A549 (cell line): ENCODE measurements around the gene VSTM5. TPM values are rescaled to one million over a fixed set of nuclear protein-coding genes. Genes with fewer than 3 reads are reported as not detected.

Experiments used
- ATAC-seq, 2 experiments: fragments of 200-7000 bp in 1 of 2; fragments of >200 bp in 1 of 2; cut with Nextera tagmentation in 1 of 2; cut with Tn5 transposase in 1 of 2; 3 replicates each; pipeline versions ENCODE4 v1.8.0 to v1.9.1; 2018 to 2020; ENCODE audit warnings: mild to moderate bottlenecking in 1 of 2, moderate library complexity in 1 of 2
- CTCF ChIA-PET: fragments of 300-600 bp; sonication (Branson Sonifier 250); formaldehyde crosslinking; extraction: SDS; loops from one replicate; lab custom pipeline; 2021; ENCODE audit warnings: antibody characterized with exemption, inconsistent platforms; lab: Yijun Ruan, JAX
- POLR2A ChIA-PET: fragments of 350-600 bp; formaldehyde crosslinking; extraction: SDS; loops from one replicate; lab custom pipeline; 2021; ENCODE audit warnings: antibody characterized with exemption, inconsistent platforms; lab: Yijun Ruan, JAX
- DNase-seq, 2 experiments: peaks; one replicate each; pipeline versions ENCODE4 v3.0.0 to v3.0.0-alpha.2; 2011 to 2016; ENCODE audit warnings: low read depth in 1 of 2, low spot score in 1 of 2
- FAIRE-seq: peaks from 2 replicates; lab custom pipeline; 2011; peaks lifted over from hg19 to GRCh38; lab: Jason Lieb, UNC
- H3K27ac ChIP-seq, 2 experiments: fragments of >200 bp; sonication (Bioruptor Twin); formaldehyde crosslinking; 3 replicates each; pipeline ENCODE4 v1.5.1; 2016 to 2017
- H3K4me1 ChIP-seq: fragments of >200 bp; sonication (Bioruptor Twin); formaldehyde crosslinking; 3 replicates; pipeline ENCODE4 v1.6.1; 2016
- H3K4me2 ChIP-seq: fragments of >200 bp; sonication (Bioruptor Twin); formaldehyde crosslinking; 3 replicates; pipeline ENCODE4 v1.6.1; 2016
- H3K4me3 ChIP-seq: fragments of >200 bp; sonication (Bioruptor Twin); formaldehyde crosslinking; 3 replicates; pipeline ENCODE4 v1.5.1; 2016
- H3K9me3 ChIP-seq: fragments of >200 bp; sonication (Bioruptor Twin); formaldehyde crosslinking; 3 replicates; pipeline ENCODE4 v1.6.1; 2016
- ATOH8 ChIP-seq: fragments of 250-450 bp; sonication (Bioruptor Pico); IDR thresholded peaks from 2 replicates; pipeline ENCODE4 v1.5.0; 2020; ENCODE audit warnings: low read depth, mild to moderate bottlenecking, moderate library complexity
- BCL3 ChIP-seq: fragments of >200 bp; sonication (Bioruptor Twin); formaldehyde crosslinking; IDR thresholded peaks from 3 replicates; pipeline ENCODE4 v1.6.1; 2016
- BHLHE40 ChIP-seq: IDR thresholded peaks from 2 replicates; pipeline ENCODE4 v1.6.1; 2012; ENCODE audit warnings: low read depth, low read length, inconsistent platforms
- CBX8 ChIP-seq: fragments of 200-600 bp; sonication (generic); IDR thresholded peaks from 2 replicates; pipeline ENCODE4 v1.6.1; 2016
- CEBPB ChIP-seq, 2 experiments: fragments of >200 bp in 1 of 2; sonication (Bioruptor Twin) in 1 of 2; formaldehyde crosslinking in 1 of 2; IDR thresholded peaks; 2 replicates each; pipeline ENCODE4 v1.6.1; 2012 to 2016
- CHD2 ChIP-seq: fragments of 150-350 bp; IDR thresholded peaks from 2 replicates; pipeline ENCODE4 v1.6.1; 2014; ENCODE audit warnings: low read length; ENCODE audit not compliant: partially characterized antibody
- CHD4 ChIP-seq: fragments of 200-600 bp; sonication (generic); IDR thresholded peaks from 2 replicates; pipeline ENCODE4 v1.6.1; 2016; ENCODE audit warnings: antibody characterized with exemption, mild to moderate bottlenecking, borderline replicate concordance
- EP300 ChIP-seq, 2 experiments: fragments of >200 bp; sonication (Bioruptor Twin); formaldehyde crosslinking; IDR thresholded peaks; 2 replicates in 1 of 2; 3 replicates in 1 of 2; pipeline ENCODE4 v1.6.1; 2016 to 2017
- ESRRA ChIP-seq: fragments of 150-350 bp; IDR thresholded peaks from 2 replicates; pipeline ENCODE4 v1.6.1; 2014; ENCODE audit warnings: mild to moderate bottlenecking, low read length, borderline replicate concordance
- FOSL2 ChIP-seq, 2 experiments: fragments of 450-650 bp in 1 of 2; fragments of >200 bp in 1 of 2; sonication (Bioruptor Twin) in 1 of 2; formaldehyde crosslinking; IDR thresholded peaks; 2 replicates each; pipeline versions ENCODE4 v1.5.0 to v1.6.1; 2016 to 2020; ENCODE audit warnings: mild to moderate bottlenecking in 1 of 2, moderate library complexity in 1 of 2
- HOXB13 ChIP-seq: fragments of 250-450 bp; sonication (Bioruptor Pico); IDR thresholded peaks from 2 replicates; pipeline ENCODE4 v1.5.0; 2020; ENCODE audit warnings: low read depth, mild to moderate bottlenecking, moderate library complexity
- HOXB5 ChIP-seq: fragments of 250-450 bp; sonication (Bioruptor Pico); IDR thresholded peaks from 2 replicates; pipeline ENCODE4 v1.5.0; 2020; ENCODE audit warnings: mild to moderate bottlenecking, moderate library complexity
- JUN ChIP-seq, 2 experiments: fragments of >200 bp; sonication (Bioruptor Twin); formaldehyde crosslinking; IDR thresholded peaks; 2 replicates in 1 of 2; 3 replicates in 1 of 2; pipeline ENCODE4 v1.6.1; 2016 to 2017
- JUNB ChIP-seq: fragments of >200 bp; sonication (Bioruptor Twin); formaldehyde crosslinking; IDR thresholded peaks from 2 replicates; pipeline ENCODE4 v1.6.1; 2016
- KDM5A ChIP-seq: fragments of 200-600 bp; sonication (generic); IDR thresholded peaks from 2 replicates; pipeline ENCODE4 v1.6.1; 2016; ENCODE audit warnings: antibody characterized with exemption, mild to moderate bottlenecking
- MAX ChIP-seq: IDR thresholded peaks from 2 replicates; pipeline ENCODE4 v1.6.1; 2012
- PBX3 ChIP-seq: IDR thresholded peaks from 2 replicates; pipeline ENCODE4 v1.6.1; 2012
- PHF8 ChIP-seq: fragments of 200-600 bp; sonication (generic); IDR thresholded peaks from 2 replicates; pipeline ENCODE4 v1.6.1; 2016; ENCODE audit warnings: low read depth, mild to moderate bottlenecking, antibody characterized with exemption, moderate library complexity, borderline replicate concordance
- POLR2A ChIP-seq: IDR thresholded peaks from 2 replicates; pipeline ENCODE4 v1.6.1; 2012; ENCODE audit warnings: mild to moderate bottlenecking, low read length
- POLR2AphosphoS2 ChIP-seq: conservative IDR thresholded peaks from 2 replicates; pipeline ENCODE4 v1.6.1; 2012; ENCODE audit warnings: low read length, improper control_type of control experiment, inconsistent platforms
- RAD21 ChIP-seq, 2 experiments: fragments of >200 bp in 1 of 2; sonication (Bioruptor Twin) in 1 of 2; formaldehyde crosslinking in 1 of 2; IDR thresholded peaks in 1 of 2; conservative IDR thresholded peaks in 1 of 2; 2 replicates in 1 of 2; 3 replicates in 1 of 2; pipeline ENCODE4 v1.6.1; 2012 to 2018; ENCODE audit warnings: inconsistent platforms in 1 of 2
- REST ChIP-seq: fragments of 200-600 bp; sonication (generic); IDR thresholded peaks from 2 replicates; pipeline ENCODE4 v1.6.1; 2016; ENCODE audit warnings: antibody characterized with exemption, mild to moderate bottlenecking, moderate library complexity
- TP53 ChIP-seq: fragments of 250-450 bp; sonication (Bioruptor Pico); IDR thresholded peaks from 2 replicates; pipeline ENCODE4 v1.5.0; 2021; ENCODE audit warnings: mild to moderate bottlenecking, moderate library complexity
- WGBS: methylation state at CpG from one replicate; pipeline ENCODE4 v1.1.6; 2017; ENCODE audit errors: missing lambda C conversion rate; 5-methylcytosine and 5-hydroxymethylcytosine counted together
- polyA plus RNA-seq, 4 experiments: library from polyadenylated mRNA; depleted of rRNA in 3 of 4; stranded (reverse); fragments of >200 nt; fragmentation: RNase III in 1 of 4; extraction: RNeasy Plus Mini Kit Qiagen cat#74134 plus additional on column Dnase treatment in 1 of 4; gene quantifications; 2 replicates in 3 of 4; 3 replicates in 1 of 4; pipeline ENCODE4 v1.2.3, GENCODE V29; 2011 to 2017

Gene VSTM5
- polyA plus RNA-seq, 2 of the 4 experiments (the other 2 are of a cell fraction) = 0.04 TPM; not detected in 1

- Histone ChIP-seq H3K27ac (no peak overlapping the region), H3K4me1 (peaks cover 8% of the 10 kb centered on the region), H3K9me3 (no peaks in the 10 kb centered on the region), H3K4me2 (no peak overlapping the region), H3K4me3 (no peak overlapping the region)
- POLR2A ChIA-PET = no interaction called here
- no peak for FAIRE-seq
- DNase-seq = no peak
- CTCF ChIA-PET = interaction anchor here (1.2 kb wide), 1 partner anchor 9 kb away, joined by 3 read pairs; no protein-coding TSS in a partner anchor
- ATAC-seq = no peak
- no peak for TF ChIP-seq POLR2A
- no peak for TF ChIP-seq HOXB13 (CRISPR knock-in tag)
- no peak for TF ChIP-seq JUNB
- TF ChIP-seq BHLHE40 = no peak
- no peak for TF ChIP-seq POLR2AphosphoS2
- no peak for TF ChIP-seq TP53 (CRISPR knock-in tag)
- TF ChIP-seq CBX8 = no peak
- no peak for TF ChIP-seq EP300 (IDR thresholded peaks at IDR 0.05)
- TF ChIP-seq REST = no peak
- no peak for TF ChIP-seq ESRRA
- WGBS = 77% methylated on average over 5 of the region's 5 CpGs
Measured at GRCh38 chr11:93791493-93791892, 58.9 kb downstream of the VSTM5 start.

- H3K4me3 ChIP-seq = peak overlapping the region; percentile 83
- H3K4me1 ChIP-seq = peaks cover 20% of the 10 kb centered on the region
- H3K4me2 ChIP-seq = peak overlapping the region; percentile 88
- 2% methylated on average over 13 of the region's 13 CpGs for WGBS
- peak overlapping the region; percentile 91 to 99 for H3K27ac ChIP-seq
- ATAC-seq (peak; percentile 7 to 10; a peak in 4 of 6 replicates), DNase-seq (no peak), FAIRE-seq (no peak)
- ChIA-PET CTCF (no interaction called here), POLR2A (no interaction called here)
- 0 out of 4 replicates have a peak, but pooled peaks of 1 of the 2 experiments have one; percentile 16 for TF ChIP-seq CEBPB (IDR thresholded peaks at IDR 0.05)
- TF ChIP-seq HOXB5 (CRISPR knock-in tag) = no peak
- H3K9me3 ChIP-seq = no peaks in the 10 kb centered on the region
Measured at GRCh38 chr11:93784935-93785360, 65.5 kb downstream of the VSTM5 start.

GRCh38 chr11:93784145-93784934 is 66.1 kb downstream of the VSTM5 start, which contains the start of gene MED17:
MED17 (plus strand) TSS chr11:93784282; CDS start chr11:93784514, 232 bp downstream.
- Histone ChIP-seq H3K27ac (peak within 1 kb of the TSS; percentile 91 to 99), H3K4me2 (peak within 1 kb of the TSS; percentile 88), H3K9me3 (no peaks in the 10 kb centered on the region), H3K4me1 (peaks cover 20% of the 10 kb centered on the region), H3K4me3 (peak within 1 kb of the TSS; percentile 83)
- FAIRE-seq (no peak), ATAC-seq (peak; percentile 99), DNase-seq (peak; percentile 89 to 90)
- ChIA-PET CTCF (interaction anchor here (0.6 to 1.2 kb wide), 3 partner anchors 12 to 55 kb away, joined by 3 to 6 read pairs (median 3); no protein-coding TSS in a partner anchor), POLR2A (interaction anchor here (0.6 to 1.3 kb wide), 10 partner anchors 8 to 92 kb away, joined by 3 to 48 read pairs (median 4); partner anchors contain the start of genes C11orf54 and TAF1D)
- WGBS = under 1% methylated on average over 34 of the region's 72 CpGs
- TF ChIP-seq POLR2A = peak; percentile 80
- no peak for TF ChIP-seq KDM5A
- peak; percentile 67 for TF ChIP-seq MAX
- peak; percentile 79 for TF ChIP-seq PHF8
- 0 out of 5 replicates have a peak, but pooled peaks of 1 of the 2 experiments have one; percentile 7 for TF ChIP-seq RAD21 (conservative IDR thresholded peaks at IDR 0.05 in 1 of 2, IDR thresholded peaks at IDR 0.05 in 1 of 2)
- no peak for TF ChIP-seq EP300 (IDR thresholded peaks at IDR 0.05)
- TF ChIP-seq CHD2 = peak; percentile 23
- no peak for TF ChIP-seq ATOH8
- 0 out of 2 replicates have a peak, but pooled peaks have one; percentile 48 for TF ChIP-seq PBX3
- TF ChIP-seq BCL3 = peak; percentile 90
- TF ChIP-seq JUN (IDR thresholded peaks at IDR 0.05) = peak; percentile 71 to 85; a peak in 4 of 5 replicates
- TF ChIP-seq FOSL2 (IDR thresholded peaks at IDR 0.05) = no peak
- TF ChIP-seq FOSL2 (CRISPR knock-in tag; IDR thresholded peaks at IDR 0.05) = peak; percentile 59
- no peak for TF ChIP-seq CHD4
